Neutrophil (primary cell): ENCODE data around the gene TAOK3.
A peak's percentile ranks its signal among the peaks of the same experiment; 100 is the strongest.
"Not testable (repeated sequence)": the region's sequence is repeated elsewhere in the genome, so short reads cannot be mapped to it uniquely, and the experiment has no call there.

ENCODE experiments used
- H3K27ac ChIP-seq: fragments of 200-600 bp; sonication (generic); 2 replicates; pipeline ENCODE4 v1.5.1; 2016; ENCODE audit warnings: mild to moderate bottlenecking, moderate library complexity
- H3K27me3 ChIP-seq: fragments of 200-600 bp; sonication (generic); 2 replicates; pipeline ENCODE4 v1.6.0; 2016; ENCODE audit warnings: mild to moderate bottlenecking
- H3K36me3 ChIP-seq: fragments of 200-600 bp; sonication (generic); 2 replicates; pipeline ENCODE4 v1.5.1; 2017
- H3K4me1 ChIP-seq, 2 experiments: fragments of 200-600 bp in 1 of 2; sonication (generic) in 1 of 2; 1 replicate in 1 of 2; 2 replicates in 1 of 2; pipeline versions ENCODE4 v1.5.1 to v1.6.1; 2013 to 2016; ENCODE audit warnings: low read depth in 1 of 2, low read length in 1 of 2, mild to moderate bottlenecking in 1 of 2, moderate library complexity in 1 of 2; ENCODE audit not compliant: control insufficient read depth in 1 of 2, insufficient read depth in 1 of 2
- H3K4me3 ChIP-seq, 2 experiments: fragments of 200-600 bp in 1 of 2; sonication (generic) in 1 of 2; 1 replicate in 1 of 2; 2 replicates in 1 of 2; pipeline ENCODE4 v1.5.1; 2013 to 2016; ENCODE audit warnings: low read depth in 1 of 2, low read length in 1 of 2, mild to moderate bottlenecking in 1 of 2, moderate library complexity in 1 of 2
- H3K9me3 ChIP-seq: fragments of 200-600 bp; sonication (generic); 2 replicates; pipeline ENCODE4 v1.5.1; 2016
- CTCF ChIP-seq: fragments of 200-600 bp; sonication (generic); IDR thresholded peaks from 2 replicates; pipeline ENCODE4 v1.5.1; 2016; ENCODE audit warnings: antibody characterized with exemption

The TAOK3 gene

GRCh38 chr12:118354903-118355302 lies 17.8 kb downstream of the TAOK3 start:
- Histone ChIP-seq H3K27me3 (no peaks in the 10 kb centered on the region), H3K4me3 (no peak overlapping the region), H3K36me3 (no peaks in the 10 kb centered on the region), H3K27ac (no peak overlapping the region), H3K4me1 (peaks cover 43 to 45% of the 10 kb centered on the region in 2 experiments), H3K9me3 (no peaks in the 10 kb centered on the region)
- no peak for TF ChIP-seq CTCF

GRCh38 chr12:118354503-118354902 lies 18.2 kb downstream of the TAOK3 start:
- H3K4me3 ChIP-seq, H3K9me3 ChIP-seq, H3K36me3 ChIP-seq, H3K27me3 ChIP-seq, H3K27ac ChIP-seq: not testable (repeated sequence)
- peaks cover 39 to 41% of the 10 kb centered on the region in 2 experiments for H3K4me1 ChIP-seq

GRCh38 chr12:118353721-118354120 lies 19.0 kb downstream of the TAOK3 start:
- H3K27ac ChIP-seq: no peak overlapping the region
- no peaks in the 10 kb centered on the region for H3K27me3 ChIP-seq
- no peak overlapping the region for H3K4me3 ChIP-seq
- no peaks in the 10 kb centered on the region for H3K9me3 ChIP-seq
- no peak for TF ChIP-seq CTCF
- no peaks in the 10 kb centered on the region for H3K36me3 ChIP-seq
- H3K4me1 ChIP-seq: peaks cover 31 to 33% of the 10 kb centered on the region in 2 experiments

GRCh38 chr12:118350908-118351559 lies 21.7 kb downstream of the TAOK3 start:
- peaks cover 17 to 25% of the 10 kb centered on the region in 2 experiments for H3K4me1 ChIP-seq
- no peak overlapping the region for H3K4me3 ChIP-seq
- H3K9me3 ChIP-seq: no peaks in the 10 kb centered on the region
- no peak for TF ChIP-seq CTCF
- H3K27me3 ChIP-seq: no peaks in the 10 kb centered on the region
- no peaks in the 10 kb centered on the region for H3K36me3 ChIP-seq
- peak overlapping the region; percentile 31 for H3K27ac ChIP-seq

- TF ChIP-seq CTCF: no peak
- Histone ChIP-seq H3K4me3 (no peak overlapping the region), H3K27me3 (no peaks in the 10 kb centered on the region), H3K9me3 (no peaks in the 10 kb centered on the region), H3K36me3 (no peaks in the 10 kb centered on the region), H3K4me1 (peaks cover 12 to 18% of the 10 kb centered on the region in 2 experiments), H3K27ac (peak overlapping the region; percentile 52)
Observed at GRCh38 chr12:118347916-118348315, 24.8 kb downstream of the TAOK3 start.

- H3K27ac ChIP-seq: peak overlapping the region; percentile 52
- no peaks in the 10 kb centered on the region for H3K27me3 ChIP-seq
- peaks cover 12 to 18% of the 10 kb centered on the region in 2 experiments for H3K4me1 ChIP-seq
- H3K9me3 ChIP-seq: no peaks in the 10 kb centered on the region
- no peak overlapping the region for H3K4me3 ChIP-seq
- TF ChIP-seq CTCF: no peak
- H3K36me3 ChIP-seq: no peaks in the 10 kb centered on the region
Observed at GRCh38 chr12:118346895-118347294, 25.8 kb downstream of the TAOK3 start.
